Pancreas (tissue), 10 donors: ENCODE results near the gene APOA4. TPM values are rescaled to one million over a fixed set of nuclear protein-coding genes. Genes with fewer than 3 reads are reported as not detected.

Experiments used
- ATAC-seq, 4 donors: fragments of 200-7000 bp; cut with Tn5 transposase; one replicate each; pipeline versions ENCODE4 v1.8.0 to v1.9.1; 2020; ENCODE audit warnings: mild to moderate bottlenecking in 4 of 4, moderate library complexity in 4 of 4
- DNase-seq, 6 donors: peaks; one replicate each; pipeline ENCODE4 v3.0.0-alpha.2; 2020
- FAIRE-seq: peaks from 2 replicates; lab custom pipeline; 2012; peaks lifted over from hg19 to GRCh38; lab: Jason Lieb, UNC
- H3K27ac ChIP-seq, 4 donors: fragments of 200-600 bp; sonication (generic); 1 replicate in 3 of 4; 2 replicates in 1 of 4; pipeline versions ENCODE4 v1.5.0 to v1.8.0; 2020
- H3K27me3 ChIP-seq, 4 donors: fragments of 200-600 bp; one replicate each; pipeline ENCODE4 v1.8.0; 2021
- H3K36me3 ChIP-seq, 3 donors: fragments of 200-600 bp; sonication (generic) in 1 of 3; one replicate each; pipeline versions ENCODE4 v1.5.0 to v1.8.0; 2020 to 2021
- H3K4me1 ChIP-seq, 3 donors: fragments of 200-600 bp; one replicate each; pipeline ENCODE4 v1.8.0; 2021
- H3K4me3 ChIP-seq, 4 donors: fragments of 200-600 bp; sonication (generic) in 2 of 4; one replicate each; pipeline versions ENCODE4 v1.5.0 to v1.8.0; 2020 to 2021
- H3K9me3 ChIP-seq, 4 donors: fragments of 200-600 bp; one replicate each; pipeline ENCODE4 v1.8.0; 2021
- CTCF ChIP-seq, 4 donors: fragments of 200-600 bp; sonication (generic) in 3 of 4; IDR thresholded peaks; one replicate each; pipeline versions ENCODE4 v1.5.0 to v1.8.0; 2021; ENCODE audit warnings: antibody characterized with exemption in 4 of 4
- WGBS, 2 donors: extraction: QIAGEN DNeasy Blood & Tissue Kit; methylation state at CpG; one replicate each; pipeline ENCODE4 v1.1.7; 2013; 5-methylcytosine and 5-hydroxymethylcytosine counted together
- intact Hi-C, 3 donors: fragments of 100-400 bp; cut with DNase I; formaldehyde crosslinking; loops; one replicate each; pipeline versions ENCODE4 v1.11.1 to v1.14.2; 2022
- polyA plus RNA-seq, 2 donors: library from polyadenylated mRNA; stranded (reverse); fragments of 200-250 nt; gene quantifications; one replicate each; pipeline ENCODE4 v1.2.3, GENCODE V29; 2013
- total RNA-seq, 6 donors: library from RNA; stranded (reverse); fragmentation: NEBNext Ultra II Directional in 4 of 6; extraction: Animal tissue kit (Norgen Biotek cat#: 25700) in 4 of 6; gene quantifications; one replicate each; pipeline versions ENCODE4 v1.2.1 to v1.2.4, GENCODE V29; 2021 to 2023
- donor health status: healthy with polysubstance abuse.
- donor health status: DM: no; HTN: no; CAD: no; lungs with moderate emphysema.
- donor health status: DM: no; HTN: no; CAD: no.
- donor health status: control.
- donor health status: control.
- donor health status: Bipolar disorder and iron deficiency.
- donor health status: DM: yes; HTN: yes; CAD: no.
- donor health status: DM: no; HTN: no; CAD: no.
- donor health status: DM: no; HTN: no; CAD: no.
- donor health status: DM: yes; HTN: yes; CAD: no.

The APOA4 gene
- total and polyA plus RNA-seq, 8 donors: 0.33 TPM; not detected in 7

DNA sequence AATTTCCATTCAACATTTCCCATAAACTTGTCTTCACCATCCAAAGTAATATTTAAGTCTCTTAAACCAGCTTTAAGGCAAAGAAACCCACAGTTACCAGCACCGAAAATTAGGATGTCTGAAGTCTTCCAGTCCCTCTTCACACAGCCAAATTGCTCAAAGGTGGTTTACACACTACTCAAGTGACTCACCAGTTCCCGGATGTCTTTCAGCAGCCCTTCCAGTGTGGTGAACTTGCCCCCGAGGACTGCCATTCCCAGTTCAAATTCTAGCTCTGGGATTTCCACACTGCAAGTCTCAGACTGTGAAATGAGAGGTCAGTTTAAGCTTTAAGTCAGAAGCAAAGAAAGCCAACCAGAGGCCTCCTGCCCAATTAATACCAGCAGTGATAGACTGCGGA is 40.4 kb downstream of the APOA4 start:
- intact Hi-C loops: loop anchor here in 1 of 3 donors (10.0 kb wide), 1 partner anchor 322 kb away; no protein-coding TSS in a partner anchor
- 90 to 93% methylated on average over 4 of the region's 4 CpGs for WGBS, 2 donors

DNA sequence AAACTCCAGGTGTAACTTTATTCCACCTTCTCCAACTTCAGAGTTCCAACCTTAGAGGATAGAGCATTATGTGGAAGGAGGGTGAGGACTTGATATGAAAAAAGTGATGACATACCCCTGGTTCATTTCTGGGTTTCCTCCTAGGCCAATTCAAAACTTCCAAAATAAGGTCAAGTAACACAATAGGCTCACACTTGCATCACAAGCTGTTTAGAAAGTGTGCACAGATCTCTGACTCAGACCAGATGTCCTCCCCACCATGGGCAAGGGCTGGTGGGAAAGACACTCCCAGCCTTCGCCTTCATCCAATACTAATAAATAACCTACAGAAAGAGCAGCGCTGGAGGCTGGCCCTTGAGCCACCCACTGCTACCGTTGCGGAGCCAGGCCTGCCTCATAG is 44.5 kb downstream of the APOA4 start:
- H3K4me1 ChIP-seq: peaks cover 0 to 5% (median 3%) of the 10 kb centered on the region in 3 donors
- peaks cover 3 to 43% (median 11%) of the 10 kb centered on the region in 3 donors for H3K36me3 ChIP-seq
- no peak for ATAC-seq
- 96 to 97% methylated on average over 4 of the region's 4 CpGs for WGBS, 2 donors
- H3K27ac ChIP-seq: no peak overlapping the region
- no peak overlapping the region for H3K4me3 ChIP-seq
- intact Hi-C loops: no loop called here
- no peaks in the 10 kb centered on the region for H3K9me3 ChIP-seq
- no peak for FAIRE-seq
- no peak for TF ChIP-seq CTCF (IDR thresholded peaks at IDR 0.05)
- DNase-seq: no peak
- no peaks in the 10 kb centered on the region for H3K27me3 ChIP-seq

More for the DNA sequence above, 40.4 kb downstream of the APOA4 start:
- peaks cover 7 to 60% (median 25%) of the 10 kb centered on the region in 3 donors for H3K36me3 ChIP-seq
- no peak for ATAC-seq
- TF ChIP-seq CTCF (IDR thresholded peaks at IDR 0.05): no peak
- H3K4me3 ChIP-seq: no peak overlapping the region
- peaks cover 0 to 8% (median 8%) of the 10 kb centered on the region in 3 donors for H3K4me1 ChIP-seq
- no peak for FAIRE-seq
- no peaks in the 10 kb centered on the region for H3K27me3 ChIP-seq
- DNase-seq: no peak
- H3K27ac ChIP-seq: no peak overlapping the region
- H3K9me3 ChIP-seq: no peaks in the 10 kb centered on the region

DNA sequence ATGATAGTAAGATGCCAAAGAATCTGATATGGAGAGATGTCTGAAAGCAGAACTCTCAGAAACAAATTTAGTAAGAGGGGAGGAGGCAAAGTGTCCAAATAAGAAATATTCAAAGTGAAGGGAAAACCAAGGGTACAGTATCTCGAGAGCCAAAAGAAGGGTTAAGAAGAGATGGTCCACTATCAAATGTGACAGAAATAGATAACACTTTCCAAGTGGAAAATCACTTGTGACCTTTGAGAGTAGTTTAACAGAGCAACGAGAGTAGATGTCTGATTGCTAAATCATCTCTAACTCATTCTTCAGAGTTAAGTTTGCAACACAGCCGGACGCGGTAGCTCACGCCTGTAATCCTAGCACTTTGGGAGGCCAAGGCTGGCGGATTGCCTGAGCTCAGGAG is 46.0 kb downstream of the APOA4 start:
- DNase-seq (no peak), FAIRE-seq (no peak)
- TF ChIP-seq CTCF (IDR thresholded peaks at IDR 0.05): no peak

GRCh38 chr11:116776522-116776984 is 46.6 kb downstream of the APOA4 start:
- no peaks in the 10 kb centered on the region for H3K27me3 ChIP-seq
- peaks cover 3 to 25% (median 11%) of the 10 kb centered on the region in 3 donors for H3K36me3 ChIP-seq
- no peak for TF ChIP-seq CTCF (IDR thresholded peaks at IDR 0.05)
- no peak overlapping the region for H3K27ac ChIP-seq
- ATAC-seq (no peak), DNase-seq (no peak), FAIRE-seq (no peak)
- peaks cover 0 to 9% (median 8%) of the 10 kb centered on the region in 3 donors for H3K4me1 ChIP-seq
- intact Hi-C loops: no loop called here
- no peak overlapping the region for H3K4me3 ChIP-seq
- H3K9me3 ChIP-seq: no peaks in the 10 kb centered on the region

More for the DNA sequence above, 46.0 kb downstream of the APOA4 start:
- H3K36me3 ChIP-seq: peaks cover 3 to 30% (median 11%) of the 10 kb centered on the region in 3 donors
- H3K4me3 ChIP-seq: no peak overlapping the region
- 82 to 91% methylated on average over 7 of the region's 7 CpGs for WGBS, 2 donors
- no peaks in the 10 kb centered on the region for H3K9me3 ChIP-seq
- ATAC-seq: no peak
- no peak overlapping the region for H3K27ac ChIP-seq
- H3K4me1 ChIP-seq: peaks cover 0 to 5% (median 3%) of the 10 kb centered on the region in 3 donors
- intact Hi-C loops: no loop called here
- no peaks in the 10 kb centered on the region for H3K27me3 ChIP-seq

DNA sequence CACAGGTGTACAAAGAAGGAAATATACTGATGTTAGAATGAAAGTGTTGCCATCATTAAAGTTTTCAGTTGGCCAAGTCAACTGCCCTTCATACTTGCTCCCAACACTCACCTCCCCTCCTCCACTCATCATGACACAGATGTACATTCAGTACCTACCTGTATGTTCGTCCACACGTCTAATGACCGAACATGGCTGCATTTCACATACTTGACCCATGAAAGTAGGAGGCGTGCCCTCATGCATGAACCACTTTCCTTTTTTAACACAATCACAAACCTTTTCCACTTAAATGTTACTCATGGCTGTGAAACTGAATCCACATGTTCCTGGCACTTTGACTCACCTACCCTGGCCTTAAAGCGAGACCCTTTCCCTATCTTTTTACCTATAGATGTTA is 47.1 kb downstream of the APOA4 start:
- Histone ChIP-seq H3K4me1 (peaks cover 0 to 15% (median 14%) of the 10 kb centered on the region in 3 donors), H3K27me3 (no peaks in the 10 kb centered on the region), H3K4me3 (no peak overlapping the region), H3K27ac (no peak overlapping the region), H3K9me3 (no peaks in the 10 kb centered on the region), H3K36me3 (peaks cover 3 to 25% (median 11%) of the 10 kb centered on the region in 3 donors)
- FAIRE-seq: no peak
- no peak for TF ChIP-seq CTCF (IDR thresholded peaks at IDR 0.05)
- ATAC-seq: no peak
- intact Hi-C loops: no loop called here
- 85 to 97% methylated on average over 5 of the region's 5 CpGs for WGBS, 2 donors
- DNase-seq: no peak
